HG02973 (cell line): ENCODE measurements around the gene MYLK4.

ENCODE experiments used
- ATAC-seq: cut with Tn5 transposase; IDR thresholded peaks from one replicate; pipeline ENCODE4 v1.9.1; 2021; ENCODE audit warnings: moderate library complexity; ENCODE audit not compliant: unreplicated experiment

Gene MYLK4

DNA sequence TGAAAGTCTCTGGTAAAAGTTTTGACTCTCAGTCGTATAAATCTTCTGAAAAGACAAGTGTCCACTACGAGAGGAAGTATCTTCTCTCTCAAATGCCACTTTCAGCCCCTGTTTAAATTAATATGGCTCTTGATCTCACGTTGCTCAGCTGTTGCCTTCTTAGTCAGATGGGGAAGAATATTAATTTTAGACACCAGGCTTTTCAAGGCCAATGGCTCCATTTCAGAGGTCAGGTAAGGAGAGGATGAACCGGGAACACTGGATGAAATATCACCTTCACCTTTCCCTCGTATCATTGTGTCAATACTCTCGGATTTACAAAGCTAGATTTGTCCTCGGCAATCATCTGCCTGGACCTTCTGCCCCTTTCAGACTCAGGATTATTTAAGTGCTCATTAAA is at the start of gene MYLK4:
TSS of gene MYLK4 (minus strand) at position 91 of the 400 bp plus-strand sequence. CDS start 1,628 bp downstream, outside the sequence.
- ATAC-seq: no peak

DNA sequence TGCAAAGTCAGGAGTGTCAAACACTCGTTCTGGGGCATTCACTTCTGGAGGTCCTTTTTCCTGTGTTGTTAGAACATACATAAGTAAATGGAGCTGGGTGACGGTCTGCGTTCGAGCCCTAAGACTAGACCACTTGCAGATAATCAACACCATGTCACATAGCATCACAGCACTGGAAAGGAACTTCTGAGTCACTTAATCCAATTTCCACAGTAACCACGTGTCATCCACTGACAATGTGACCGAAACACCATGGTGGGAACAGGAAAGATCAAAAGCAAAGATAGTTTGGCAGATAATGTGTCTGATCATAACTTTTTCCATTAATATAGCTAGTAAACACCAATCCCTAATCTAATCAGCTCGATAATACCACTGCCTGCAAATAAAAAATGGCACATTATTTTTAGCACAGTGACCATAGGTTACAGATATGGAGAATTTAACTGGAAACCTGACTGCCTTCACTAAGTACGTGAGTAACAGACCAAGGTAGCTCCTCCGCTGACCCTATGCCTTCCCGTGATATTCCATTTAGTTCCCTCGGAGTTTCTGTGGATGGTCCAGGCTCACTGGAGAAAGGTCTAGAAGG is 49.3 kb upstream of the MYLK4 start:
- ATAC-seq: no peak

DNA sequence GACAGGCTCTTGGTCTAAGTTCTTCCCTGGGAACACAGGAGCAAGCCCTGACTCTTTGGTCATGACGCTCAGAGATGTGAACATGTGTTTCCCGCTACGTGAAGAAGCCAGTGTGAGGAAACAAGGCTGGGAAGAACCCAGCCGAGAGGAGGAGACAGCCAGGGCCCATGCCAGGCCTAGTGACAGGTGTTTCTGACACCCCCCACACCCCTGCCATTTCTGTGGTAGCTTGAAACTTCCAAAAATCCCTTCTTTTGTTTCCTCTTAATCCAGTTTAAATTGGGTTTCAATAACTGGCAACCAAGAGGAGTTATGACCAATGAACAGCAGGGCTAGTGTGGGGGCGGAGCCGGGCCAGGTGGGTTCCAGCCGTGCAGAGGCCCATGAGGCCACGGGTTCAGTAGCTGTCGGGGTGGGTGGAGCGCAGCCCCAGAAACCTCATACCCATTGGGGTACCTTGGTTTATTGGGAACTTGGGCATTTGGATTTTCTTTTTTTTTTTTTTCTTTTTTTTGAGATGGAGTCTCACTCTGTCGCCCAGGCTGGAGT is 47.9 kb upstream of the MYLK4 start:
- no peak for ATAC-seq

DNA sequence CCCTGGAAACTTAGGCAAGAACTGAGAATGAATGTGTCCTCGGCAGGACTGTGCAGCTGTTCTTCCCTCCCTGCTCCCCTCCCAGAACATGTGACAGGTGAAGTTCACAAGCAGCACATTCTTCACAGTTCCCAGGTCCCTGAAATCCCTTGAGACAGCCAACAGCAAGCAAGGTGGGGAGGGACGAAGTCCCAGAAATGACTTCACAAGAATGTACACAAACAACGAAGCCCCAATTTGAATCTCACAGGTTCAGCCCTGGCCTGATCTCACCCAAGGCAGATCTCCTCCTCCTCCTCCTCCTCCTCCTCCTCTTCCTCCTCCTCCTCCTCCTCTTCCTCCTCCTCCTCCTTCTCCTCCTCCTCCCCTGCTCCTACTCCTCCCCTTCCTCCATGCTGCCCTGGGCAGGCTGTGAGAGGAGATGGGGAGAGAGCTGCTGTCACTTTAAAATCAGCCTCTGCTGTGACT is 46.9 kb upstream of the MYLK4 start:
- ATAC-seq: no peak

DNA sequence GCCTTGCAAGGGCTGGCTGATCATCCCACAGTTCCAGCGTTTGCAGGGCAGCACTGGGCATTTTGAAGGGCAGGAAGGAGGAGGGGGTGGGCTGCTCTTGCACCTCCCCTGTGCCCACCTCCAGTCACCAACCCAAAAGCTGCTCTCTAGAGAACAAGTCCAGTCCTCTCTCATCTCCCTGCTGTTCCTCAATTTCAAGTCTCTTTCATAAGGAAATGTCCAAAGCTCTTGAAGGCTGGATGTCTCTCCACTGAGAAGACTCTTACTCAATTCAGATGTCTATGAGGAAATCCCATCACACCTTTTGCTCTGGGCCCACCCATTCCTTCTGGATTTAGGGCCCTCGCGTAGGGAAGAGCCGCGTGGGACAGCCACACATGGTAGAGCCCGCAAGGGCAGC is 46.1 kb upstream of the MYLK4 start:
- no peak for ATAC-seq

DNA sequence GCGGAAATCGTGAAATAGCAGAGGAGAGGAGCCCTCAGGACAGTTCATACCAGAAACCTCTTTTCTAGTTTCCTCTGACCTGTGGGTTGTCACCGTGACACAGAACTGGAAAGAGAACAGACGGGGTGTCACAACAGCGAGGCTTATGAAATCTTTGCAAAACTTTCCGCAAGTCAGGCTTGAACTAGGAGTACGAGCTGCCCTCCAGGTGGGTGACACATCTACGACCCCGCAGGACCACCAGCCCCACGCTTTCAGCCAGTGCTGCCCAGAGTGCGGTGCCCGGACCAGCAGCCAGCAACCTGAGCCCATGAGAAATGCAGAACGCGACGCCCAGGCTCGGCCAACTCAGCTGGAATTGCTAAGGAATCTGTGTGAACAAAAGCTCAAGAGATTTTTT is 45.2 kb upstream of the MYLK4 start:
- ATAC-seq: no peak

DNA sequence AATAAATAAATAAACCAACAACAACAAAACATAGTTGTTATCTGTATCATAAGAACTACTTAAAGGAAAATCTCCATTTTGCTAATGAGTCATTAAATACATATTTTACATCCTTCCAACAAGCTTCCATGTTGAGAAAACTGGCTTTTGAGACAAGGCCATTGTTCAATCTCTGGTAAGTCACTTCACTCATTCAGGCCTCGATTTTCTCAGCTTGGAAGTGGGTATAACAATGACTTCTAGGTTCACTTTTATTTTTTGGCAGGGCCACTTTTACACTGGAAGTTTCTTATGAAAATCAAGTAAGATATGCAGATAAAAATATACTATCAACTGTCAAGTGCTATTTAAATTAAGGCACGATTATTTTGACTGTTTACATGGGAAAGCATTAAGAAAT is 44.4 kb upstream of the MYLK4 start:
- no peak for ATAC-seq

DNA sequence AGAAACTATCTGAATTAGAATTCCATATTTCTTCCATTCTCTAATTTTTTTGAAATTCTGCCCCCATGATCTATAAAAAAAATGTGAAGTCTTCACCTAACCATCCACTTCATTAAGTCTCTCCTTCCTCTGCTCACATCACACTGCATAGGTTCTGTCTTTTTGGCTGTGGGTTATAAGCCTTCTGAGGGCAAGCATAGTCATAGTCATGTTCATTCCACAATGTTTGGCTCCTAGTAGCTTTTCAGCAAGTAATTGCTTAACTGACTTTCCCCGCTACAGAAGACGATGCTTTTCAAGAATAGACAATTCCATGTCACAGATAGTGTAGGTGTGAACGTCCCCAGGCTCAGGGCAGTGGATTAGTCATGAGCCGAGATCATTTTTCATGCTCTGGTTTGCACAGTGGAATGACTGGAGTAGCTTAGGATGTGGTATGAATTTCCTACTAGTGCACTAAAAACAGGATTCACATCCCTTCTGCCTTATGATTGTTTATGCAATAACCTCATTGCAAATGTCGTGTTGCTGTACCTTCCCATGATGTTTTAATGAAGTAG is 43.5 kb upstream of the MYLK4 start:
- ATAC-seq: no peak

DNA sequence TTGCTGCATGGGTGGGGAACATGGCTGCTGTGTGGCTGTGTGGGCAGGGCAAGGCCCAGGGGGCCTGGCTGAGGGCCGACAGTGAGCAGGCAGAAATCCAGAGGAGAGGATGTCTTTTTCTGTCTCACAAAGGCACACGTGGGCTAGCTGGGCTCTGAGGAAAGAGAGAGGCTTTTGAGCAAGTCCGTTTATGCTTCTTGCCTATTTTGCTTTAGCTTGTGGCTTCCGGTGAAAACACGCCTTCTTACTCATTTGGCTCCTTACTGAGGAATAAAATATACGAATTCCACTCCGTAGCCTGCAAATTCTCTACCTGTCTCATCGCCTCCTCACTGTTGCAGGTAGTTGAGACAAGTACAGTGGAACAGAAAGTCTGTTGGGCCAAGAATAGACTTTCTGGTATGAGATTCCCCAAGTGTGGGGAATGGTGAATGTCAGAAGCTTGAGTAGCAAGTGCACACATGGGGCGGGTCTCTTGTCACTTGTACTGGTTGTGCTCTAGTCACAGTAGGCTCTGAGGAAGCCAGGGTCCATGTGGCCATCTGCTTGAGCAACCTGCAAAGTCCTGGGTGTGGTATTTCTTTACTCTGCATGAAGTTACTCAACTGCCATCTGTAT is 42.9 kb upstream of the MYLK4 start:
- no peak for ATAC-seq

DNA sequence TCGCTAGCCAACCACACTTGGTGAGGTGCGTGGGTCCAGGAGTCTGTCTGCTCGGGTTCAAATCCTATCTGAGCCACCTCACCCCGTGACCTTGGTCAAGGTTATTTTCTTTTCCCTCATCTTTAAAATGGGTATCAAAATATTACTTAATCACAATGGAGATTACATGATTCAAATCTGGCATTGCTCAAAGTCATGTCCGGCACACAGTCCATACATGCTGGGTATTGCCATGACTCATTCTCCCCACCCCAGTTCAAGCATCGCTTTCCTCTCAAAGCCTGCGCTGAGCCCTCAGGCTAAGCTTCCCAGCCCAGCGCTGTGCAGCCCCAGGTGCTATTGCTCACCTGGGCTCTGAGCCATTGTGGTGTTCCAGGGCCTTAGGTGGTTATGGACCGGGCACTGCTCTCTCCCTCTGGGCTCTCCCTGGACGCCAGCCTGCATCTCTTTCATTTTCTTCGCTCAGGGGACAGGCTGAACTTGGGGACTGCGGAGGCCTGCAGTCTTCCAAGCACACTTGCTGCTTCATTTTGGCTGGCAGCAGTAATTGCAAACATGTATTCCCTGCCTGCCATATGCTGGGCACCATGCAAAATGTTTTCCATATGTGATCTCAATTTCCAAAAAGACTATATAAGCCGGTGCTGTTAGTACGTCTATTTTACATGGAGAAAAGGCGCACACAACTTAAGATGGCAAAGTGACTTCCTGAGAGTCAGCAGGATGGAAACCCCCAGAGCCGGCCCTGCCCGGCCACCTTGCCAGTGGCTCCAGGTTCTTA is 41.8 kb upstream of the MYLK4 start:
- no peak for ATAC-seq

DNA sequence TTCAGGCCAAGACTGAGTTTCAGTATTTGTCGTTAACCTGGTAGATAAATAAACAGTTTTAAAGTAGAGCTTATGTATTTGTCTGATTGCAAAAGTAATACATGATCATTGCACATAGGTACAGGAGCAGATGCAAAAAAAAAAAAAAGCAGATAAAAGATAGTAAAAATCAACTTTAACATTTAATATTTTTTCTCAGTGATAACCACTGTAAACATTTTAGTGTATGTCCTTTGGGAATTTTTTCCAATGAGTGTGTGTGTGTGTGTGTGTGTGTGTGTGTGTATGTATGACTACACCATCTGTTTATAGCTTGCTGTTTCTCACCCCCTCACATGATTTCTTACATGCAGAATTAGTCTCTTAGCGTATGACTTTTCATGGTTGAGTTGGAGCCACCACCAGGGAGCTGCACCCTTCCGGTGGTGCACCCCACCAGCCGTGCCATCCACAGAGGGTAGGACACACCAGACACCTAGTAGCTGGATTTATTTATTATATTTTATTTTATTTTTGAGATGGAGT is 40.8 kb upstream of the MYLK4 start:
- no peak for ATAC-seq

DNA sequence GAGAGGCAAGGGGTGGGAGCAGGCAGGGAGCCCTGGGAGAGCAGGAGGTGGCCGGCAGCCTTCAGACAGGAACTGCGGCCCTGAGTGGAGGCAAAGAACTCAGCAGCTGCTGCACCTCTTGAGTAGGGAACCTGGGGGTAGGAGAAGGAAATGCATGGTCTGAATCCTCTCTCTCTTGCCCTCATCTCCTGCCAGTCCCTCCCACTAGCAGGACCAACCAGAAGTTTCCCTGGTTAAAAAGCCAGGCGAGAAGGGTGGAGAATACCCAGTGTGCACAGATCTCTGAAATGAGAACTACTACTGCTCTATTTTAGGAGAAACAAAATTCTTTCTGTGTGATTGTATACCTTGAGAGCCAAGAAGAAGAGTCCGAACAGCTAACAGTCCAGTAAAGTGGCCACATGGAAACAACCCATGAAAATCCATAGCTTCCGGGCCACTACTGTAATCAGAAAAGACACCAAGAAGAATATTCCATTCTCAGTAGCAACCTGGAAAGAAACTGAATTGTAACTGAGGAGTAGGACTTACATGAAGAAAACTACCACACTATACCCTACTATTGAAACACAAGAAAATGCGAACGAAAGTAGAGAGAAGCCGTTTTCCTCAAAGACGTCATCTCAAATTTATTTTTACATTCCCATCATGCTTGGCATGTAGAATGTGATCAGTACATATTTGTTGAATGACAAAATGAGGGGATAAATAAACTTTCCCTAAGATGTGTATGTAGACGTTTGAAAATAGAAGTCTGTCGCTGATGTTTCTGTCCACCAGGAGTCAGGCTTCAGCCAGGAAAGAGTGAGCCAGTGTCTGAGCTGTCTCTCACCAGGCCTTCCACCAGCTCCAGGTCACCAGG is 40.1 kb upstream of the MYLK4 start:
- ATAC-seq: peak; percentile 54

DNA sequence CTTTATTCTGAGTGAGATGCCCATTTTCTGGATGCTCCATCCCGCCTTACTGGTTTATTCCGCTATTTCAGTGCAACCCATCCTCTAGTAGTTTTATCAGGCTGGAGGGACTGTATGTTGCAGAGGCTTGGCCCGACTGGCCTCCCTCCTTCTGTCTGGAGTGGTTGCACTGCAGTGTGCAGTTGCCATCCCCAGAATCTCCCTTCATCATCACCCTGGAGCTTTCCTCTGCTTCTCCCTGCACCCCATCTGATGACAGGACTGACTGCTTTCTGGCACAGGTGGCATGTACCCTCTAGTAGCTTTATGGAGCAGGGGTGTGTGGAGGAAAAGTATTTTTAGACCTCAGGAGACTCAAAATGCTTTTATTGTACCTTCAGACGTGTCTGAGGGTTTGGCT is 35.5 kb upstream of the MYLK4 start:
- no peak for ATAC-seq

DNA sequence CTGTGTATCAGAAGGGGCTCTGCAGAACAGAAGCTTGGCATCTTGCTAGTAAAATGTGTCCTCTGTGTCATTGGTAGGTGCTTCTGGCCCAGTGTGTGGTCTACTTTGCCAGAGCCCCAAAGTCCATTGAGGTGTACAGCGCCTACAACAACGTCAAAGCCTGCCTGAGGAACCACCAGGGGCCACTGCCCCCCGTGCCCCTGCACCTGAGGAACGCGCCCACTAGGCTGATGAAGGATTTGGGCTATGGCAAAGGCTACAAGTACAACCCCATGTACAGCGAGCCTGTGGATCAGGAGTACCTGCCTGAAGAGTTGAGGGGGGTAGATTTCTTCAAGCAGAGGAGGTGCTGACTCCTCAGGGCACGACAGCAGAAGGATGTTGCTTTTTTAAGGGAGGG is 34.2 kb upstream of the MYLK4 start:
- no peak for ATAC-seq

DNA sequence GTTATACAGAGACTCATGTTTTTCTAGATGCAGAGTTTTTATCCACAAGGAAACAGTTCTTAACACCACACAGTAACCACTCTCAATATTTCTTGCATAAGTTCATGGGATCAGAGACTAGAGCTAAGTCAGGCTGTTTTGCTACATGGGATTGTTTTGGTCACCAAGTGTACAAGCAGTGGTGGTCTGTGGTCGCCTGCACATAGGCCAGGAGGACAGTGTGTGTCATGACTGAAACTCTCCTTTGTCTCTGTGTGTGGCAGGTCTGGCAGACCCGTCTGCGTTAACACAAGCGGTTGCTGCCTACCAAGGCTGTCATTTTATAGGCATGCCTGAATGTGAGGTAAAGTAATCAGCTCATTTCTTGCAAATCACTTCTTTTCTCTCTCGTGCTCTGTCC is 33.3 kb upstream of the MYLK4 start:
- no peak for ATAC-seq

DNA sequence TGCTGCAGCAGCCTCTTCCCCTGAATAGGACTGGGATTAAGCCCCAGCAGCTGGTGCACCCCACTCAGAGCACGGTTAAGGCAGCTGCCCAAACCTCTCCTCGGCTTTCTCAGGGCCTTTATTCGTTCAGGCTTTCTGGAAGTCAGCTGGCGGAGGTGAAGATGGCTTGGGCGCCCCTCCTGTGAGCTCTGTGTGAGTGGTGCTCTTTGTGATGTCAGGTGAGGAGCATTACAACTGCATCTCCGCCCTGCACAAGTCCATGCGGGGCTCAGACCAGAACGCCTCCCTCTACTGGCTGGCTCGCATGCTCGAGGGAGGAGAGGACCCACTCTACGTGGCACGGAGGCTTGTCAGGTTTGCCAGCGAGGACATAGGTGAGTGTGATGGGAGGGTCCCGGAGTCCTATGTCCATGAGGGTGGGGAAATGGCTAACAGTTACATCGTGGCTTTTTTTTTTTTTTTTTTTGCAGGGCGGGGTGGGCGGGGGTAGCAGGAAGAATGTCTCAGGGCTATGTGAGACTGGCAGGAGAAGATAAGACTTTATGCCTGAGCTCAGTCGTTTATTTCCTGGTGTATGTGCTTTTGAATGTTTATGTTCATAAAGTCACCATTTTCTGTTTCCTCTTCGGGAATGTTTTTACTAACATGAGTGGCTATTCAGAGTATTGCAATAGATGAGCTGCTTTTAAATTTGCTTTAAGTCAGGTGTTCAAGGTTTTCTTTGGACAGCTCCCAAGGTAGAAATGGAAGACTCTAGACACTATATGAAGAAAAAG is 32.7 kb upstream of the MYLK4 start:
- ATAC-seq: no peak

DNA sequence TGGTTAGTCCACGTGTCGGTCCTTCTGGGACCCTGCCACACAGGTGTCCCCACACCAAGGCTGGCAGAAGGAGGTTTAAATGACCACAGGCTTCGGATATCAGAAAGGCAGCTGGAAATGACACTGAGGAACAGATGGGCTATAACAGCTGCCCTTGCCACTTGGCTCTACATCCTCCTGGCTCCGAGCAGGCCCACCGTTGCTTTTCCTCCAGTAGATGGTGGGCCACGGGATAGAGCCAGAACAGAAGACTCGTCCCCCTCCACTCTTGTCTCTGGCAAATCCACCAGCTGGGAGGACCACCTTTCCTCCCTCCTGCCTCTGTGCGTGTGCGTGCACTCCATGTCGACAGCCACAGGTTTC is 32.1 kb upstream of the MYLK4 start:
- ATAC-seq: no peak

DNA sequence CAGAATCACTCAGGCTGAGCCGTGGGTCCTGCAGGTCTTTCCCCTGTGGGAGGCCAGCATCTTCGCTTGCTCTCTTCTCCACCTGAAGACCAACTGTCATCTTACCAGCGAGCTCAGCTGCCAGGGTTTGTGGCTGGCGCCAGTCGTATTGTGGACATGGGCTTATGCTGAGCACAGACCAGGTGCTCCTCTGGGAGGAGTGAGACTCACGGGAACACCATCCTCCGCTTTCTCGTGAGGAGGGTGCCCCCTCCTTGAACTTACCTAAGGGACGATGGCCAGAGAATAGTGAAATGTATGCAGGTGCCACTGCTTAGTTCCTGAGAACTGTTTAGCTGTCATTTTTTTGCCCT is 31.6 kb upstream of the MYLK4 start:
- ATAC-seq: no peak

DNA sequence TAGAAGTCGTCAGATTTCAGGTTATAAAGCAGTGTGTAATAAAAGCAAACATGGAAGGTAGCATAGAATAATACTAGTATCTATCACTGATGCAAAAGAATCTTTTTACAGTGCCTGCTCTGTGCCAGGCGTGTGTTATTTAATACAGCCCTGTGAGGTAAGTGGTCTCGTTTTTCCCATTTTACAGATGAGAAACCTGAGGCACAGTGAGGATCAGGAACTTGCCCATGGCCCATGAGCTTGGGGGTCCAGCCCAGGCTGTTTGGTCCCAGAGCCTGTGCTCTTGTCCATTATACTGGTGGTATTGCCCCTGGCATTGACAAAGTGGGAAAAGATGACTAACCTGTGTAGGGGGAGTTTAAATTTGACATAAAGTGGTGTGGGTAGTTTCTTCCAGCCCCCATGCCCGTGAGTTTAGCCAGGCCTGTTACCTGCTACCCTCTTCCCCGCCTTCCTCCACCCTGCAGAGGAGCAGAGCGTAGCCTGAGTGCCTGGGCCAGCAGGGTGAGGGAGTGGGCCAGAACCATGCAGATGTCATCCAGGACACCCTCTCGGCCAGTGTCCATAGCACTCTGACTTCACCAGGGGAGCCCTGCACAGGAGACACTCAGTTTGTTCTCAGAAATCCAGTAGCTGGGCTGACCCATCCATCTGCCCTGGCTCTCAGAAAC is 31.1 kb upstream of the MYLK4 start:
- no peak for ATAC-seq
